Measurements from ENCODE around the gene TGFBR2.

DNA sequence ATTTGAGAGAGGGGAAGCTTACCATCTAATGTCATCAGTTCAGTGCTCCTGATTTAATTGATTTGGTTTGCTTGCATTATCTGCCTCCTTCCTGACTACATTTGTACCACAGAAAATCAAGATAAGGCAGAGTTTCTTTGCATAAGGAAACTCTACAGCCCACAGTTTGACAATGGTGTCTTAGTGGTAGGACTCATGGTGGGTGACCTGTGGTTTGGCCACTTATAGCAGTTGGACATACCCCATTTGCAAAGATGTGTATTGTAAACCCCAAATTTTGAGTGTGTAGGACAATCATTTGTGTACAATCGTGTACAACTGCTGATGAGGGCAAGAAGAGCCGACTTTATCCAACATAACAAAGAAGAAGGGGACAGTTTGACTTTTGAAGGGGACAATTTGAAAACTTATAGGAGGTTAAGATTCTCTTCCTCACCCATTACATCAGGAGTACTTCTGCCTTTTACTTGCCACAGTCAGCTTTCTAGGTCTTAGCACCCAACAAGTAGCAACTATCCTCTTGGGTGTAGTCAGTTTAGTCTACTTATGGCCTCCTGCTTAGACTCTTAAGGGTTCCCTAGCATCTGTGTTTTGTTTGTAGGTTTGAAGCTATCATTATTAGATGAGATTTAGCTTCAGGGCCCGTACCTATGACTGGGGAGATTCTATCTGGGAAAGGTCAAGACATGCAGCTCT lies 6.2 kb downstream of the TGFBR2 start:
- no peak for TF ChIP-seq EZH2phosphoT487 (IDR thresholded peaks at IDR 0.05; ENCODE audit: borderline replicate concordance, low read length)
- TF ChIP-seq, protein P1, sequence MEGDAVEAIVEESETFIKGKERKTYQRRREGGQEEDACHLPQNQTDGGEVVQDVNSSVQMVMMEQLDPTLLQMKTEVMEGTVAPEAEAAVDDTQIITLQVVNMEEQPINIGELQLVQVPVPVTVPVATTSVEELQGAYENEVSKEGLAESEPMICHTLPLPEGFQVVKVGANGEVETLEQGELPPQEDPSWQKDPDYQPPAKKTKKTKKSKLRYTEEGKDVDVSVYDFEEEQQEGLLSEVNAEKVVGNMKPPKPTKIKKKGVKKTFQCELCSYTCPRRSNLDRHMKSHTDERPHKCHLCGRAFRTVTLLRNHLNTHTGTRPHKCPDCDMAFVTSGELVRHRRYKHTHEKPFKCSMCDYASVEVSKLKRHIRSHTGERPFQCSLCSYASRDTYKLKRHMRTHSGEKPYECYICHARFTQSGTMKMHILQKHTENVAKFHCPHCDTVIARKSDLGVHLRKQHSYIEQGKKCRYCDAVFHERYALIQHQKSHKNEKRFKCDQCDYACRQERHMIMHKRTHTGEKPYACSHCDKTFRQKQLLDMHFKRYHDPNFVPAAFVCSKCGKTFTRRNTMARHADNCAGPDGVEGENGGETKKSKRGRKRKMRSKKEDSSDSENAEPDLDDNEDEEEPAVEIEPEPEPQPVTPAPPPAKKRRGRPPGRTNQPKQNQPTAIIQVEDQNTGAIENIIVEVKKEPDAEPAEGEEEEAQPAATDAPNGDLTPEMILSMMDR (conservative IDR thresholded peaks at IDR 0.05; ENCODE audit: low read depth, low read length): no peak

Data from PC-3 (cell line).